OCI-LY7 (cell line): Measurements from ENCODE around the gene NAB2. TPM values are rescaled to one million over a fixed set of nuclear protein-coding genes. Genes with fewer than 3 reads are reported as not detected.

Experiments
- BruUV-seq: library from RNA; stranded (reverse); fragments of 400-500 nt; replicated peaks from 2 replicates; lab custom pipeline; 2021; lab: Mats Ljungman, UMichigan
- CTCF ChIA-PET: fragments of 300-600 bp; sonication (Branson Sonifier 250); formaldehyde crosslinking; loops from one replicate; lab custom pipeline; 2022; ENCODE audit warnings: antibody characterized with exemption; ENCODE audit not compliant: unreplicated experiment; lab: Charles Lee
- POLR2A ChIA-PET: fragments of 300-600 bp; sonication (Branson Sonifier 250); formaldehyde crosslinking; loops from one replicate; lab custom pipeline; 2022; ENCODE audit warnings: antibody characterized with exemption; lab: Charles Lee
- DNase-seq: peaks from one replicate; pipeline ENCODE4 v3.0.0-alpha.2; 2015; ENCODE audit warnings: low spot score
- H2AFZ ChIP-seq: fragments of 200-600 bp; sonication (generic), shearing (Covaris generic); 2 replicates; pipeline ENCODE4 v1.6.1; 2014; ENCODE audit warnings: mild to moderate bottlenecking, antibody characterized with exemption, low read length, moderate library complexity
- H3K27ac ChIP-seq: fragments of 200-600 bp; sonication (generic); 2 replicates; pipeline ENCODE4 v1.5.1; 2014; ENCODE audit warnings: mixed run types, low read depth, mild to moderate bottlenecking, moderate library complexity, low read length, inconsistent platforms; ENCODE audit not compliant: poor library complexity, severe bottlenecking
- H3K36me3 ChIP-seq: fragments of 200-600 bp; sonication (generic); 2 replicates; pipeline ENCODE4 v1.6.1; 2014; ENCODE audit warnings: mild to moderate bottlenecking, antibody characterized with exemption, low read length, moderate library complexity, mixed read lengths; ENCODE audit not compliant: insufficient read depth
- H3K4me1 ChIP-seq: fragments of 200-600 bp; sonication (generic); 2 replicates; pipeline ENCODE4 v1.5.1; 2014; ENCODE audit warnings: mild to moderate bottlenecking, low read length; ENCODE audit not compliant: insufficient read depth, poor library complexity, severe bottlenecking
- H3K4me2 ChIP-seq: fragments of 200-600 bp; sonication (generic); 2 replicates; pipeline ENCODE4 v1.6.1; 2014; ENCODE audit warnings: mild to moderate bottlenecking, low read length
- H3K4me3 ChIP-seq: fragments of 200-600 bp; sonication (generic); 2 replicates; pipeline ENCODE4 v1.5.1; 2014; ENCODE audit warnings: mild to moderate bottlenecking, low read depth, low read length; ENCODE audit not compliant: poor library complexity, severe bottlenecking
- H3K79me2 ChIP-seq: fragments of 200-600 bp; sonication (generic); 2 replicates; pipeline ENCODE4 v1.6.1; 2016; ENCODE audit warnings: low read depth, mild to moderate bottlenecking, low read length, moderate library complexity, mixed read lengths; ENCODE audit not compliant: insufficient read depth
- H3K9me2 ChIP-seq: fragments of 200-600 bp; sonication (generic); 2 replicates; pipeline ENCODE4 v1.6.1; 2016; ENCODE audit warnings: mild to moderate bottlenecking, low read length, mixed read lengths; ENCODE audit not compliant: insufficient read depth
- H3K9me3 ChIP-seq: fragments of 200-600 bp; sonication (generic); 2 replicates; pipeline ENCODE4 v1.6.1; 2014; ENCODE audit warnings: mild to moderate bottlenecking, mixed run types, low read length, mixed read lengths
- H4K20me1 ChIP-seq: fragments of 200-600 bp; sonication (generic); 2 replicates; pipeline ENCODE4 v1.6.1; 2014; ENCODE audit warnings: mild to moderate bottlenecking, antibody characterized with exemption, low read length, moderate library complexity, mixed read lengths; ENCODE audit not compliant: insufficient read depth
- CTCF ChIP-seq: fragments of 200-600 bp; sonication (generic); conservative IDR thresholded peaks from 2 replicates; pipeline ENCODE4 v1.5.1; 2014; ENCODE audit warnings: mild to moderate bottlenecking, antibody characterized with exemption, low read length, moderate library complexity, mixed read lengths
- EZH2phosphoT487 ChIP-seq: fragments of 200-600 bp; sonication (generic); IDR thresholded peaks from 2 replicates; pipeline ENCODE4 v1.6.1; 2018; ENCODE audit warnings: low read depth, borderline replicate concordance, mild to moderate bottlenecking, mixed run types, antibody characterized with exemption, low read length, moderate library complexity, mixed read lengths
- intact Hi-C: fragments of 100-400 bp; cut with micrococcal nuclease; formaldehyde crosslinking; loops from one replicate; pipeline ENCODE4 v1.10.0; 2022; ENCODE audit not compliant: unreplicated experiment
- total RNA-seq, 2 experiments: library from RNA; depleted of rRNA in 1 of 2; stranded (reverse); fragments of >200 nt in 1 of 2; shearing (Covaris generic) in 1 of 2; gene quantifications; 2 replicates each; pipeline ENCODE4 v1.2.3, GENCODE V29; 2014 to 2022

Gene NAB2
- total RNA-seq, 2 experiments from 2014 or later: 6.8 to 8.5 TPM

GRCh38 chr12:57116580-57117281 is 27.8 kb downstream of the NAB2 start:
- no peak for DNase-seq
- Histone ChIP-seq H3K27ac (no peak overlapping the region), H3K36me3 (no peaks in the 10 kb centered on the region), H2AFZ (no peak overlapping the region), H3K9me2 (no peaks in the 10 kb centered on the region), H3K4me2 (no peak overlapping the region), H3K9me3 (no peaks in the 10 kb centered on the region), H3K4me3 (no peak overlapping the region), H4K20me1 (no peaks in the 10 kb centered on the region), H3K79me2 (no peaks in the 10 kb centered on the region), H3K4me1 (peaks cover 20% of the 10 kb centered on the region)
- intact Hi-C loops: loop anchor here (10.0 kb wide), 1 partner anchor 602 kb away; no protein-coding TSS in a partner anchor
- TF ChIP-seq CTCF (no peak), EZH2phosphoT487 (no peak)
- POLR2A ChIA-PET: interaction anchor here (0.5 kb wide), 1 partner anchor 412 kb away, joined by 3 read pairs; no protein-coding TSS in a partner anchor
- BruUV-seq: no TSS peak
- CTCF ChIA-PET: no interaction called here

DNA sequence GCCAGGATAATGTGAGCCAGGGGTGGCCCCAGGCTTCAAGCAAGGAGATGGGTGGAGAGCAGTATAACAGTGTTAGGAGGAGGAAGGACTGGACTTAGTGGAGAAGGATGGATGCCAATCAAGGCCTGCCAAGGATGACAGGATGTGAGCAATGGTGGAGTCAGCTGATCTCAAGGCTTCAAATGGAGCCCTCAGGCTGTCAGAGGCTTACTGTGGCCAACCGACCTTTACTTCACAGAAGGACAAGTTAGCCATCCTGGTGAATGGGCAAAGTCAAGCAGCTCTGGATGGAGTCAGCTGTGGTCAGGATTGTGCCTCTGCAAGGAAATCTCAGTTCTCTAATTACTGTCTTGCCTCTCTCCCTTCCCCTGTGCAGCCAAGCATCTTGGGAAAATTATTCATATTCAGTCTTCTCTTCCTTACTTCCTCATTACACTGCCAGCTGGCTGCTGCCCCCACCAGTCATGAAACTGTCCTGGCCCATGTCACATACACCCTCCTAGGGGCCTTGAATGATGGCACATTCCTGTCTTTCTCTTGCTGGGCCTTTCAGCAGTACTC is 29.9 kb downstream of the NAB2 start:
- Histone ChIP-seq H3K4me2 (peak overlapping the region; percentile 22; the same call in 1 of the 2 replicates), H3K4me3 (no peak overlapping the region), H3K9me3 (peaks cover 7% of the 10 kb centered on the region; the same call in 1 of the 2 replicates), H3K36me3 (no peaks in the 10 kb centered on the region), H3K27ac (no peak overlapping the region), H3K79me2 (no peaks in the 10 kb centered on the region), H2AFZ (peak overlapping the region; percentile 18; the same call in 1 of the 2 replicates), H4K20me1 (no peaks in the 10 kb centered on the region), H3K9me2 (no peaks in the 10 kb centered on the region), H3K4me1 (peaks cover 10% of the 10 kb centered on the region)
- TF ChIP-seq CTCF: no peak
- no peak for TF ChIP-seq EZH2phosphoT487
- intact Hi-C loops: loop anchor here (10.0 kb wide), 1 partner anchor 604 kb away; no protein-coding TSS in a partner anchor
- BruUV-seq: no TSS peak
- DNase-seq: peak; percentile 38
- ChIA-PET CTCF (no interaction called here), POLR2A (interaction anchor here (0.6 kb wide), 2 partner anchors 9 to 434 kb away, joined by 3 to 4 read pairs; no protein-coding TSS in a partner anchor)
